Measurements from ENCODE around the gene PLCH1.

DNA sequence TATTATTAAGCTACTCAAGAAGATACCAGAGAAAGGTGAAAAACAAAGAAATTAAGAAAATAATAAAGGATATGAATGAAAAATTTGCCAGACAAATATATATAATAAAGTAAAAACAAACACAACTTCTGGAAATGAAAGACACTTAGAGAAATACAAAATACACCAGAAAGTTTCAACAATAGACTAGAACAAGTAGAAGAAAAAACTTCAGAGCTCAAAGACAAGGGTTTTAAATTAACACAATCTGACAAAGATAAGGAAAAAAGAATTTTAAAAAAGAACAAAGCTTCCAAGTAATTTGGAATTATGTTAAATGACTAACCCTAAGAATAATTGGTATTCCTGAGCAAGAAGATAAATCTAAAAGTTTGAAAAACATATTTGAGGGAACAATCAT, 135.3 kb downstream of the PLCH1 start:
- no peak for TF ChIP-seq POLR2AphosphoS5 (IDR thresholded peaks at IDR 0.05)
- no peak for TF ChIP-seq POLR2A (IDR thresholded peaks at IDR 0.05)
